ENCODE data around the gene CADPS2. TPM values are rescaled to one million over a fixed set of nuclear protein-coding genes. Genes with fewer than 3 reads are reported as not detected.

Gene CADPS2
- total and polyA plus RNA-seq, 2 of the 8 experiments (the other 6 are each of a cell fraction or from before 2014, with no cell fraction given), result 8.9 to 22.3 TPM

- Histone ChIP-seq H2BK12ac (ENCODE audit: low read depth, low read length) (no peak overlapping the region), H4K20me1 (replicated peaks in 1 of 2; ENCODE audit: control insufficient read depth in 1 of 2, insufficient read depth in 2 of 2, low read length in 2 of 2) (no peaks in the 10 kb centered on the region), H3K27ac (ENCODE audit: low read depth, low read length) (no peak overlapping the region), H3K18ac (ENCODE audit: extremely low read depth, low read length) (no peak overlapping the region), H3K14ac (ENCODE audit: insufficient read length) (no peak overlapping the region), H3K9me3 (ENCODE audit: insufficient read depth in 2 of 2, low read depth in 1 of 2, low read length in 1 of 2) (no peaks in the 10 kb centered on the region), H2BK5ac (ENCODE audit: low read depth, low read length) (no peak overlapping the region), H4K8ac (ENCODE audit: extremely low read depth, insufficient read depth, low read length) (no peak overlapping the region), H2BK15ac (ENCODE audit: low read length) (no peak overlapping the region), H3K4me2 (ENCODE audit: insufficient read depth in 1 of 2, low read depth in 2 of 2, low read length in 2 of 2) (no peak overlapping the region), H3K23me2 (ENCODE audit: low read depth, low read length) (no peaks in the 10 kb centered on the region), H3K27me3 (replicated peaks in 1 of 4; ENCODE audit: control insufficient read depth in 3 of 4, extremely low read depth in 1 of 4, insufficient read depth in 3 of 4, low read length in 3 of 4) (no peaks in the 10 kb centered on the region), H2BK120ac (replicated peaks; ENCODE audit: low read depth, low read length) (no peak overlapping the region), H3K79me2 (ENCODE audit: control insufficient read depth in 1 of 2, insufficient read depth in 2 of 2, low read length in 2 of 2) (no peaks in the 10 kb centered on the region; a peak in 1 of 4 replicates), H3K4me3 (ENCODE audit: extremely low read depth in 1 of 4, insufficient read depth in 2 of 4, low read depth in 3 of 4, low read length in 4 of 4) (no peak overlapping the region), H3K23ac (ENCODE audit: insufficient read length) (no peak overlapping the region), H4K91ac (replicated peaks; ENCODE audit: insufficient read length, low read length) (no peak overlapping the region), H2AFZ (ENCODE audit: low read length) (no peak overlapping the region), H3K4ac (replicated peaks; ENCODE audit: insufficient read length, low read depth, low read length) (no peak overlapping the region), H4K5ac (ENCODE audit: insufficient read length, low read depth, low read length) (no peak overlapping the region), H3K36me3 (ENCODE audit: control insufficient read depth in 2 of 4, insufficient read depth in 4 of 4, low read length in 3 of 4) (no peaks in the 10 kb centered on the region), H2AK5ac (ENCODE audit: low read depth, low read length) (no peak overlapping the region), H3K9ac (replicated peaks in 1 of 4; ENCODE audit: extremely low read depth in 1 of 4, low read depth in 3 of 4, low read length in 3 of 4) (no peak overlapping the region), H2BK20ac (ENCODE audit: low read length) (no peak overlapping the region), H3K79me1 (ENCODE audit: low read depth, low read length) (no peaks in the 10 kb centered on the region), H3K56ac (replicated peaks; ENCODE audit: insufficient read length, low read depth, low read length) (no peak overlapping the region), H3K4me1 (replicated peaks in 1 of 4; ENCODE audit: control insufficient read depth in 3 of 4, insufficient read depth in 4 of 4, low read length in 3 of 4) (peaks cover 0 to 6% (median 3%) of the 10 kb centered on the region in 4 experiments; a peak in 3 of 7 replicates)
- no peak for DNase-seq (ENCODE audit: low read depth in 1 of 2, low spot score in 2 of 2)
- POLR2A ChIA-PET (ENCODE audit: partially characterized antibody), result no interaction called here
- 93% methylated on average over 5 of the region's 6 CpGs; no CpG with 5 or more reads in 1 of the 2 experiments for WGBS, 2 experiments (ENCODE audit: extremely low coverage in 1 of 2, insufficient coverage in 1 of 2, insufficient read length in 1 of 2, insufficient replicate concordance in 2 of 2, low coverage in 1 of 2, low lambda C conversion rate in 2 of 2, missing lambda C conversion rate in 1 of 2)
- FAIRE-seq, result no peak
- CTCF ChIA-PET (ENCODE audit: partially characterized antibody), result interaction anchor here (0.8 to 1.2 kb wide), 3 partner anchors 19 to 71 kb away, joined by 3 to 4 read pairs (median 3); no protein-coding TSS in a partner anchor
- TF ChIP-seq TCF12 (IDR thresholded peaks at IDR 0.05; ENCODE audit: low read depth, low read length) (no peak), CTBP2 (IDR thresholded peaks at IDR 0.05; ENCODE audit: borderline replicate concordance, insufficient read depth, insufficient read length, low read length) (no peak), TAF1 (IDR thresholded peaks at IDR 0.05; ENCODE audit: low read depth, low read length) (no peak), BRCA1 (IDR thresholded peaks at IDR 0.05; ENCODE audit: low read depth, low read length) (no peak), RNF2 (IDR thresholded peaks at IDR 0.05; ENCODE audit: borderline replicate concordance, low read depth, low read length, missing control alignments, poor library complexity, severe bottlenecking) (no peak), KDM1A (IDR thresholded peaks at IDR 0.05; ENCODE audit: borderline replicate concordance, low read length) (no peak), POLR2AphosphoS5 (IDR thresholded peaks at IDR 0.05; ENCODE audit: low read depth, low read length) (no peak), SIRT6 (IDR thresholded peaks at IDR 0.05; ENCODE audit: low read length) (no peak)
- TF ChIP-seq, protein P1, sequence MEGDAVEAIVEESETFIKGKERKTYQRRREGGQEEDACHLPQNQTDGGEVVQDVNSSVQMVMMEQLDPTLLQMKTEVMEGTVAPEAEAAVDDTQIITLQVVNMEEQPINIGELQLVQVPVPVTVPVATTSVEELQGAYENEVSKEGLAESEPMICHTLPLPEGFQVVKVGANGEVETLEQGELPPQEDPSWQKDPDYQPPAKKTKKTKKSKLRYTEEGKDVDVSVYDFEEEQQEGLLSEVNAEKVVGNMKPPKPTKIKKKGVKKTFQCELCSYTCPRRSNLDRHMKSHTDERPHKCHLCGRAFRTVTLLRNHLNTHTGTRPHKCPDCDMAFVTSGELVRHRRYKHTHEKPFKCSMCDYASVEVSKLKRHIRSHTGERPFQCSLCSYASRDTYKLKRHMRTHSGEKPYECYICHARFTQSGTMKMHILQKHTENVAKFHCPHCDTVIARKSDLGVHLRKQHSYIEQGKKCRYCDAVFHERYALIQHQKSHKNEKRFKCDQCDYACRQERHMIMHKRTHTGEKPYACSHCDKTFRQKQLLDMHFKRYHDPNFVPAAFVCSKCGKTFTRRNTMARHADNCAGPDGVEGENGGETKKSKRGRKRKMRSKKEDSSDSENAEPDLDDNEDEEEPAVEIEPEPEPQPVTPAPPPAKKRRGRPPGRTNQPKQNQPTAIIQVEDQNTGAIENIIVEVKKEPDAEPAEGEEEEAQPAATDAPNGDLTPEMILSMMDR (IDR thresholded peaks at IDR 0.05; ENCODE audit: control extremely low read depth in 1 of 3, insufficient read depth in 1 of 3, low read depth in 1 of 3, low read length in 3 of 3), result no peak
Measured at GRCh38 chr7:122717356-122718089, 168.7 kb downstream of the CADPS2 start.

Data from H1 (cell line).